Smooth muscle cell of the pulmonary artery (primary cell): ENCODE results near the gene METTL24. TPM values are rescaled to one million over a fixed set of nuclear protein-coding genes. Genes with fewer than 3 reads are reported as not detected.

Experiments
- total RNA-seq: library from RNA; depleted of rRNA; stranded (reverse); fragments of >200 nt; gene quantifications from 2 replicates; pipeline ENCODE4 v1.2.3, GENCODE V29; 2014

METTL24 gene
- total RNA-seq = 0.26 and 0.52 TPM in 2 replicates

DNA sequence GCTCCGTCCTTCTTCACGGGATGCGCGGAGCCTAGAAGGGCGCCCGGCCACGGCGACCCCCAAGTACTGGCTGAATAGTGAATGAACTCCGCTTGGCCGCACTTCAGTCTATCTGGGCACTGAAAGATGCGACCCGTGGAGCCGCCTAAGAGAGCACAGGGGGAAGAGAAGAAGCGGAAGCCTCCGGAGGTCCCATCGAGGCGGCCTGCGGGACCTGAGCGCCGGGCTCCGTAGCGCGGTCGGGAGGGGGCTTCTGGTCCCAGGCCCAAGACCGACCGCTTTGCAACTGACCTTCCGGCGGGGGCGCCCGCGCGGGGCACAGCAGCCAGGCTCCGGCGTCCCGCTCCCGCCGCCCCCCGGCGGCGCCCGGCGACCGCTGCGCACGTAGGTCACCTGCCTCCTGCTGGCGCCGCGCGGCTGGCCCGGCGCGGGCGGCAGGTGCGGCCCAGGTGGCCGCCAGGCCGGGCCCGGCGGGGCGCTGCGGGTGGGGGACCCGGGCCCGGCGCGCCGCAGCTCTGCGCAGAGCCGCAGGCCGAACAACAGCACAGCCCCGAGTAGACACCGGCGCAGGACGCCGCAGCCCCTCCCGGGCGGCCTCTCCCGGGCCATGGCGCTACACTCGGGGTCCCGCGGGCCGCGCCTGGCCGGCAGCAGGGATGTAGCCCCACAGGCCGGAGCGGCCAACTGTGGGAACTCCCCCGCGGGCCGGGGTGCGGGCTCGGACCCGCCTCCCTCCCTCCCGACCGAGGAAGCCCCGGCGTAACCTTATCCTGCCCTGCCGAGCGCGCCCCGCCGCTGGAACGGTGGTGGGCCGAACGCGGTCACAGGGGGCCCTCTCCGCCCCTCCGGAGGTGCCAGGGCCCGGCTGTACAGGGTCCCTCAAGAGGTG lies at the start of gene METTL24:
Gene METTL24, minus strand, starts transcription at position 686 of the 889 bp plus-strand sequence. Its CDS starts 77 bp downstream, at position 609.

Other genes starting within 250 kb of the METTL24 start
- gene WASF1, start 178.7 kb downstream of the METTL24 start, total RNA-seq = 6.6 and 8.3 TPM in 2 replicates
- gene CDC40, start 177.9 kb downstream of the METTL24 start, total RNA-seq = 16.1 and 22.0 TPM in 2 replicates
- gene DDO, start 57.2 kb upstream of the METTL24 start, total RNA-seq = 3.6 and 5.9 TPM in 2 replicates
- not detected in 2 replicates for gene SLC22A16, start 118.3 kb upstream of the METTL24 start, total RNA-seq